ENCODE measurements around the gene MED13.
"Not testable (repeated sequence)": the region's sequence is repeated elsewhere in the genome, so short reads cannot be mapped to it uniquely, and the experiment has no call there.

MED13 gene

GRCh38 chr17:62073993-62074392, 8.9 kb upstream of the MED13 start:
- in situ Hi-C loops (cut with MboI; ENCODE audit: low pct_unique_long_range_greater_than_20kb, low sequenced_read_pairs, unreplicated experiment) = no loop called here
- no peak for TF ChIP-seq CTCF (IDR thresholded peaks at IDR 0.05; ENCODE audit: extremely low read depth, insufficient read depth, missing control alignments)
- DNase-seq (ENCODE audit: low spot score) = no peak

- DNase-seq (ENCODE audit: low spot score); in situ Hi-C loops (cut with MboI; ENCODE audit: low pct_unique_long_range_greater_than_20kb, low sequenced_read_pairs, unreplicated experiment): not testable (repeated sequence)
Measured at GRCh38 chr17:62072855-62073254, 7.8 kb upstream of the MED13 start.

- TF ChIP-seq CTCF (IDR thresholded peaks at IDR 0.05; ENCODE audit: extremely low read depth, insufficient read depth, missing control alignments) = no peak
- in situ Hi-C loops (cut with MboI; ENCODE audit: low pct_unique_long_range_greater_than_20kb, low sequenced_read_pairs, unreplicated experiment) = no loop called here
- no peak for DNase-seq (ENCODE audit: low spot score)
Measured at GRCh38 chr17:62070900-62071299, 5.8 kb upstream of the MED13 start.

- in situ Hi-C loops (cut with MboI; ENCODE audit: low pct_unique_long_range_greater_than_20kb, low sequenced_read_pairs, unreplicated experiment) = no loop called here
- DNase-seq (ENCODE audit: low spot score) = no peak
- TF ChIP-seq CTCF (IDR thresholded peaks at IDR 0.05; ENCODE audit: extremely low read depth, insufficient read depth, missing control alignments) = no peak
Measured at GRCh38 chr17:62067165-62068145, 2.4 kb upstream of the MED13 start.

GRCh38 chr17:62065611-62066468, 762 bp upstream of the MED13 start:
- peak; percentile 79 for TF ChIP-seq CTCF (IDR thresholded peaks at IDR 0.05; ENCODE audit: extremely low read depth, insufficient read depth, missing control alignments)
- in situ Hi-C loops (cut with MboI; ENCODE audit: low pct_unique_long_range_greater_than_20kb, low sequenced_read_pairs, unreplicated experiment) = no loop called here
- DNase-seq (ENCODE audit: low spot score) = peak; percentile 98

- no peak for TF ChIP-seq CTCF (IDR thresholded peaks at IDR 0.05; ENCODE audit: extremely low read depth, insufficient read depth, missing control alignments)
Measured at GRCh38 chr17:62064029-62064790, 868 bp downstream of the MED13 start.

More at GRCh38 chr17:62064029-62064790, 868 bp downstream of the MED13 start:
- DNase-seq (ENCODE audit: low spot score) = peak; percentile 52
- in situ Hi-C loops (cut with MboI; ENCODE audit: low pct_unique_long_range_greater_than_20kb, low sequenced_read_pairs, unreplicated experiment) = no loop called here
